Loucy (cell line): ENCODE measurements around the gene NXPH1.

Experiments used
- CTCF ChIP-seq: fragments of 200-600 bp; sonication (generic); conservative IDR thresholded peaks from 2 replicates; pipeline ENCODE4 v1.5.1; 2014; ENCODE audit warnings: mild to moderate bottlenecking, antibody characterized with exemption, low read length
- EZH2phosphoT487 ChIP-seq: fragments of 200-600 bp; IDR thresholded peaks from 2 replicates; pipeline ENCODE4 v1.6.1; 2018; ENCODE audit warnings: antibody characterized with exemption, mild to moderate bottlenecking, moderate library complexity, borderline replicate concordance

GRCh38 chr7:8413600-8413999 is 19.8 kb upstream of the NXPH1 start:
- TF ChIP-seq EZH2phosphoT487 (no peak), CTCF (no peak)
